Medulla oblongata (tissue), 1 donor: ENCODE results near the gene UPP2.

ENCODE experiments used
- DNase-seq: peaks from one replicate; pipeline ENCODE4 v3.0.0-alpha.2; 2015; ENCODE audit errors: extremely low spot score

Gene UPP2

DNA sequence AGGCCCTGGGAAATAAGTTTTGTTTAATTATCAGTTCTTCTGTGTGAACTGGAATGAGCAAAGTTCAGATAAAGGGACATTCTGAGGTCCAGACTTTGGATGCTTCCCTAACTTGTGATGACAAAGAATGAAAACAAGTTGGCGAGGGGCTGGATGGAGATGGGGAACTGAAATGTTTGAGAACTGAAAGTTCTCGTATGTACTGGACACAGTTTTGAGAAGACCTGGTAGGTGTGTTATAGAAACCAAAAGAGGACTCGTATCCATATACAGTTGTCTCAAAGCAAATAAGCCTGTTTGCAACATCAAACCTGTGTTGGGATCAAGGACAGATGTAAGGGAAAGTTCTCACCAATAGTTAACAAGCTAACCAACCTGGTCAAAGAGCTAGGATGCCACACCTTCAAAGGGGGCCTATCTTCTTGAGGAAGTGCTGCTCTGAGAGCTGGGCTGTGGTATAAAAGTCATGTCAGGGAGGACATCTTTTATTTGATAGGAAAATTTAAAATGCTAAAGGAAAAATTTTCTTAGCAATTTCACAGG, at the start of gene UPP2:
UPP2 (plus strand) TSS at position 493 of the 543 bp plus-strand sequence. CDS start 188 bp downstream, outside the sequence.
- no peak for DNase-seq

DNA sequence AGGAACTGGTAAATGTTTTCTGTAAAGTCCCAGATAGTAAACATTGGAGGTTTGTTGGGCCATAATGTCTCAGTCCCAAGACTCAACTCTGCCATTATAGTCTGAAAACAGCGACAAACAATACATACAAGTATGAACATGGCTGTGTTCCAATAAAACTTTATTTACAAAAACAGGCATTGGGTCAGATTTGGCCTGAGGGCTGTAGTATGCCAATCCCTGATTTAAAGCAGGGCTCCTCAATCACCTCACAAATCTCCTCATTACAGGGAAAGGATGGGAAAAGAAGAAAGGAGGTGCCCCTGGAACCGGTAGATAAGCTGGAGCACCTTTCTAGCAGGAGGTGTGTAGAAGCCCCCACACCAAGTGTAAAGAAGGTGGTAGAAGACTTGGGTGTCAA, 48.9 kb upstream of the UPP2 start:
- DNase-seq = no peak

DNA sequence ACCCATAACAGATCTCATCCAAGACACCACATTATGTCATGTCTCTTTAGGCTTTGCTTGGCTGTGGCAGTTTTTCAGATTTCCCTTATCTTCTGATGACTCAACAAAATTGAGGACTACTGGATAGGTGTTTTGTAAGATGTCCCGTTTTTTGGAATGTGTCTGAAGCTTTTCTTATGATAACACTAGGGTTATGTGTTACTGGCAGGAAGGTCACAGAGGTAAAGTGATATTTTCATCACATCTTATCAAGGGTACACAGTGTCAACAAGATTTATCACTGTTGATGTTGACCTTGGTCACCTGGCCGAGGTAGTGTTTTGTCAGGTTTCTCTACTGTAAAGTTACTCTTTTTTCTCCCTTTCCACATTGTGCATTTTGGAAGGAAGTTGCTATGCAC, 44.8 kb upstream of the UPP2 start:
- no peak for DNase-seq

DNA sequence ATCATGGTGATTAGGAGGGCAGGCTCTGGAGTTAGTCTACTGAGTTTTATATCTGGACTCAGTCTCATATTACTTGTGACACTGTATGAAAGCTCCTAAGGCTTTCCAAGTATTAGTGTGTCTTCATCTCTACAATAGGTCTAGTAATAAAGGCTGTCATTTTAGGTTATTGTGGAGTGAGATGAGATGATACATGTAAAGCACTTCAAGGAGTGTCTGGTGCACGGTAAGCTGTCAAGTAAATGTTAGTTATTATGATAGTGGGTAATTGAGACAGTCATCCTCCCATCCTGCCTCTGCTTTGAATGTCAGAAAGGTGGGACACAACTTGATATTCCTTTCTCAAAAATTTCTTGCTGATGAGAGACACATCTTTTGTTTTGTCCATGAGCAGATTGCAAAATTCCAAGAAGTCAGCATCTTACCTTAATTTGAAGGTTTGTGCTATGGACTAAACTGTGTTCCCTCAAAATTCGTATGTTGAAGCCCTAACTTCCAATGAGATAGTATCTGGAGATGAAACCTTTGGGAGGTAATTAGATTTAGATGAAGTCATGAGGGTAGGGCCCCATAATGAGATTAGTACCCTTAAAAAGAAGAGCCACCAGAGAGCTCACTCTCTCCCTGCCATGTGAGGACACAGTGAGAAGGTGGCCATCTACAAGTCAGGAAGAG, 41.4 kb upstream of the UPP2 start:
- no peak for DNase-seq

DNA sequence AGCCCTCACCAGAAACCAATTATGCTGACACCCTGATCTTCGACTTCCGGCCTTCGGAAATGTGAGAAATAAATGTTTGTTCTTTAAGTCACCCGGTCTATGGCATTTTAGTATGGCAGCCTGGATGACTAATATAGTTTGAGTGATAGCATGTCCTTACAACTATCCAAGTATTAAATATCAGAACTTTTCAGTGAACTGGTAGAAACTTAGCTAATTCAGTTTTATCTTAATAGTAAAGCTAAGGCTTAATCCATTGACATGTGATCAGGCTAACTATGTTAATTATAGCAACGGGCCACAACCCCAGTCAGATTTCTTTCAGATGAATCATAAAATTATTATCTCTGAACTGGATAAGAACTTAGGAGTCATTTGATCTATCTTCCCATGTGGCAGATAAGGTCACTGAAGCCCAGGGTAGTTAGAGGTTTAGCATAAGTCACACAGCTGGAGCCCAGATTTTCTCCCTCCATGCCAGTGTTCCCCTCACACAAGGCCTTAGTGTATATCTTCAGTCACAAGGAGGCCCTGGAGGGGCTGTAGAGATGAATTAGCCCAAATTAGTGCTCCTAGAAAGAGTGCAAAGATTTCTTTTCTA, 40.7 kb upstream of the UPP2 start:
- DNase-seq = no peak

DNA sequence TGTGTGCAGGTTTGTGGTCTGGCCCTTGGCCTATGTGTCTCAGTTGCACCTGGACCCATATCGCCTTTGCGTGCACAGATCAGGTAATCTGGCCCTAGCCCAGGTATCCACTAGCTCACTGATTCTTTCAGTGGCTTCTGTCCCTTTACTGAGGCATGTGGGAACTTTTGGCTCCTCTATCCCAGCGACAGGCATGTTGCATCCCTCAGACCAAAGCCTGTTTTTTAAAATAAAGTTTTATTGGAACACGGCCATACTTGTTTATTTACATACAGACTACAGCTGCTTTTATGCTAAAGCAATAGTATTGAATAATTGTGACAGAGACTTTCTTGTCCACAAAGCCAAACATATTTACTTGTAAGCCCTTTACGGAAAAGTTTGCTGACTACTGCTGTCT, 39.9 kb upstream of the UPP2 start:
- DNase-seq = no peak

DNA sequence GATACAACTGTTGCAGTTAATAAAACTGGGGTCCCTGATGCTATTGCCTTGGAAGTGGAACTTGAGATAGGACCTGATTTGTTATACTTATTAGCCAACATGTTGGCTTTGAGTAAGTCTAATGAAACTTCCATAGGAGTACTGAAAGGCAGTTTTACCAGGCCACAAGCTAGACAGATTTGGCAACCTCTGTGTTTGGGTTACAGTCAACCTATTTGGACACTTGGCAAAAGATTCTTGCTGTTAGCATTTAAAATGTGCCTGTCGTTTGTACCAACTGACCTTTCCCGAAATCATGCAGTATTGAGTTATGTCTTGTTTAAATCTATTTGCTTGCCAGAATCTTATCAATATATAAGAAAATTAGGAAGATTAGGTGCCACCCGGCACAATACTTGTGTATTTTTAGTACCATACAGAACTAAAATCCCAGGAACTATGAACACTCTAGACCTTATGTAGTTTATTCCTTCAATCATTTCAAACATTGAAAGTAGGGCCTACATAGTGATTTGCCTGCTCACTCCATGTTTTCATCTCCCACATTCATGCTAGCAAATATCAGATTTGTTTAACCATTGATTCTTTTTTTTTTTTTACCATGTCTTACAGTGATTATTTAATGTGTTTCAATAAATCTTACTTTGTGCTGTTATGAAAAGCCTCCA, 35.5 kb upstream of the UPP2 start:
- DNase-seq = no peak

DNA sequence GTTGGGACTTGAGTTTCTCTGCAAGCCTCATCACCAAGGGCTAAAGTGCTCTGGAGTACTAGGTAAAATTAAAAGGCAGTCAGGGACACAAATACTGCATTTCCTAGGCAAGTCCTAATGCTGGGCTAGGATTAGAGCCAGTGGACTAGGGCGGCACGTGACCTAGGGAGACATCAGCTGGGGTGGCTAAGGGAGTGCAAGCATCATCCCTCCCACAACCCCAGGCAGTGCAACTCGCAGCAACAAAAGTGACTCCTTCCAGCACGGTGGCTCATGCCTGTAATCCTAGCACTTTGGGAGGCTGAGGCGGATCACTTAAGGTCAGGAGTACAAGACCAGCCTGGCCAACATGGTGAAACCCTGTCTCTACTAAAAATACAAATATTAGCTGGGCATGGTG, 30.7 kb upstream of the UPP2 start:
- no peak for DNase-seq

DNA sequence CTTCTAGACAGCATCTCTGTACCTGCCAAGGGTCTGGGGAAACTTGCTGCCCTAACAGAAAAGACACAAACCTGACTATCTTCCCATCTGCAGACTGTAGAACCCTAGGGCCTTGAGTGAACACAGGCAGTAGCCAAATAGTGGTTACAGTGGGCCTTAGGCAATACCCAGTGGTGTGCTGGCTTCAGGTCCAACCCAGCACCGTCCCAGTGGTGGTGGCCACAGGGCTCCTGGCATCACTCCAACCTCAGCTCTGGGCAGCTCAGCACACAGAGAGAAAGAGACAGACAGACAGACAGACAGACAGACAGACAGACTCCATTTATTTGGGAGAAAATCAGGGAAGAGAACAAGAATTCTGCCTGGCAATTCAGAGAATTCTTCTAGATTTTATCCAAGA, 29.3 kb upstream of the UPP2 start:
- DNase-seq = no peak

DNA sequence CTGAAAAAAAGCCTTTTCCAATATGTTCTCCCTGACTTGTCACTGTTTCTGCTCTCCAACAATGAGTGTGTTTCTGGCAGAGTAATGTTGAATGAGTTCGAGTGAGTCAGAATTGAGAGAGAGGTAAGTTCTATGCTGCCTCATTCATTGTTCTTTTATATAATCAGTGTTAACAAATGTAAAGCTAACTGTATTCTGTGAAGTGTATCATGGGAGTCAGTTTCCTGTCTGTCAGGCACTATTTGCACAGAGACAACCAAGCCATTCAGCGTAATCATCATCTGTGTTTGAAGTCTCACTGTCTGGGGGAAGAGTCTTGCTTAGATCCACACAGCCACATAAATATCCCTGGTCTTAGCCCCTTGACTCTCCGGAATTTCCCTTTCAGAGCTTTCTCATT, 22.0 kb upstream of the UPP2 start:
- peak; percentile 34 for DNase-seq

DNA sequence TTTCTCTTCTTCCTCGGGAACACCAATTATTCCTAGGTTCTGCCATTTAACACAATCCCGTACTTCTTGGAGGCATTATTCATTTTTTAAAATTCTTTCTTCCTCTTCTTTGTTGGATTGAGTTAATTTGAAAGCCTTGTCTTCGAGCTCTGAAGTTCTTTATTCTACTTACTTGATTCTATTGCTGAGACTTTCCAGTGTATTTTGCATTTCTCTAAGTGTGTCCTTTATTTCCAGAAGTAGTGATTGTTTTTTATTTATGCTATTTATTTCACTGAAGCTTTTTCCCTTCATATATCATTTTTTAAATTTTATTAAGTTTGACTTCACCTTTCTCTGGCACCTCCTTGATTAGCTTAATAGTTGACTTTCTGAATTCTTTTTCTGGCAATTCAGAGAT, 13.6 kb upstream of the UPP2 start:
- no peak for DNase-seq

DNA sequence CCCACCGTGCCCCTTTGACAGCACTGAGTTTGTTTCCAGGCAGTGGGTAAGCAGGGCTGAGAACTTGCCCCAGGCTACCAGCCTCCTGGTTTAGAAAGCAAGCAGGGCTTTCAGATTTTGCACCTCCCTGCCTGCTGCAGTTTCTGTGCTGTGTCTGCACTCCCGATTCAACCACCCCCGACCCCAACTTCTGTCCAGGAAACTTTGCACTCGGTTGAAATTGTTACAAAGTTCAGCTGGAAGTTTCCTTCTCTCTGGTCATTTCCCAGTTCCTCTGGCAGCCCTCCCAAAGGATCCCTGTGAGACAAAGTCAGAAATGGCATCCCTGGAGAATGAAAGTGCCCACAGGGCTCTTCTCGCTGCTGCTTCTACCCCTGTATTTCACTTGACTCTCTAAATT, 12.4 kb upstream of the UPP2 start:
- DNase-seq = no peak

DNA sequence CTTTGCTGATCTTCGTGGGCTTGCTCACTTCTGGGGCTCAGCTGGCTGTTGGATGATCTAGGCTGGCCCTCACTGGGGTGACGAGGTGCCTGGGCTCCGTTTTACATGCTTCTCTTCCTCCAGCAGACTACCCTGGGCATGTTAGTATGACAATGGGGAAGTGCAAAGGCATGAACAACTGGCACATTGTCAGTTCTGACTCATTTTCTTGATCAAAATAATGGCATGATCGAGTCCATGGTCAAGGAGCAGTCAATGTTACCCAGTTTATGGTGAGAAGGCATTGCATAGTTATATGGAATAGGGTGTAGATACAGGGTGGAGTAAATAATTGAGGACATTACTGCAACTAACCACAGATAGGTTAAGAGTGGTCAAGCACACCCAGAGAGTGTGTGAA, 10.0 kb upstream of the UPP2 start:
- DNase-seq = no peak

DNA sequence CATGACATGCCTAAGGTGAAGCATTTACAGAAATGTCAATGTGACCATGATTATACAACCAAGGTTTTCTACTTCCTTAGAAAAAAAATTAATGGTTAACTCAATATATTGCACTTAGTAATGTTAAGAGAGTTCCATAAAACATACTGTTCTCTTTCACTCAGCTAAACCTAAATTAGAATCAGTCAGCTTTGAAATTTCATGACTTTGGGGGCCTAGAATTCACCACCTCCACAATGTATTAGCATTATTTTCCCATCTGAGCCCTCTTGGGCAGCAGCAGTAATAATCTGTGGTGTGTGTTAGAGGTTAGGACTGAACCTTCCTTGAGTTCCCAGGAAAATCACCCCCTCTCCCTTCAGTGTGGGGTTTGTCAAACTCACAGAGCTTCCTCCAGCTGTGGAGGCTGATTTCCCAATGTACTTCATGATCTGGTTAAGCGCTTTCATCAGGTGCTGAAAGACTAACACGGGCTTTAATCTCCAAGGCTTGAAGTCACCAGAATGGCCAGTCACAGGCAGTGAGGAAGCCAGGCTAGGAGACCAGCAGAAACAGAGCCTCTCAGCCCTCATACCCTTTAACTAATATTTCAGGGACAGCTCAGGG, 7.1 kb upstream of the UPP2 start:
- DNase-seq = no peak

DNA sequence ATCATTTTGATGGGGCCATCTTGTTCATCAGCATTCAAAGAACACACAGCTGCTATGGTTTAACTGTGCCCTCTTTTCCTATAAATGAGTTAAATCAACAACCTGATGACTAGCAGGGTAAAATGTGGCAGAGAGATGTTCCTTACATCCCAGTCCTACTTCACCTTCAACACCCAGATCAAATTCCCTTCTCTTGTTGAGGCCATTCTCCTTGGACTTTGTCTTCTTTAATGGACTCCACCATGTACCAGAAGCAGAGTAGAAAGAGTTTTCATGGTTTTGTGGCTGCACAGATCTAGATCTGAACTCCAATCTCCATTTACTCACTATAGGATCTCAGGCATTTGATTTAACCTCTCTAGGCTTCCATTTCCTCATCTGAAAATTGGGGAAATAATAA, 6.4 kb upstream of the UPP2 start:
- DNase-seq = no peak

DNA sequence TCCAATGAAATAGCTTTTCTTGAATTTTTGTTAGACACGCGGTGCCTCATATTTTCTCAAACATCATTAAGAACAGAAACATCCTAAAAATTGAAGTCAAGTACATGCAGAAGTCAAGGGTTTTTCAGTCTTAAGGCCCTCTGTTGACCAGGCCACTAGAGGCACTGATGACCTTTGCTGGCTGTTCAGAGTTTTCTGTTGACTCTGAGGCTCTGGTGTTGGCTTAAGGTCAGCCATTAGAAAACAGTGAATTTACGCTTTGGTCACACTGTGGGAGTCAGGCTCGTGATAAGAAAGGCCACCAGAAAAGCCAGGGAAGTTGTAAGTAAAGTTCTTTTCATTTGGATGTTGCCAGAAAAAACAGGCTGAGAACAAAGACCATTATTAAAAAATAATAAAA, 5.8 kb upstream of the UPP2 start:
- no peak for DNase-seq

DNA sequence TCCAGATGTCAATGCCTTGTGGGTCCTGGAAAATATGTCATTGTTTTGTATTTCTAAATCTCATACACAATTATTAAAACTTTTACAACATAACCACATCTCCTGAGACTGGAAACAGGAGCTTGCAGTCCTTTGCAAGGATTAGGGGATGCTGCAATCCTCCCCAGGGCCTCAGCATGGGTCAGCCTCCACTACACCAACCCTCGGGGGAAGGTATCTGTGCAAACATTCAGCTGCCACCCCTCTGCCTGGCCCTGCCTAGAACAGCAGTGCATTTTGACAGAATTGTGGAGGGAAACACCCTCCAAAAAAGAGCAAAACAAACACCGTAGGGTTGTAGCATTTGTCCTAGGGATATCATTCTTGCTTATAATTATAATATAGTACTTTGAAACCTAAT, 4.2 kb upstream of the UPP2 start:
- no peak for DNase-seq

DNA sequence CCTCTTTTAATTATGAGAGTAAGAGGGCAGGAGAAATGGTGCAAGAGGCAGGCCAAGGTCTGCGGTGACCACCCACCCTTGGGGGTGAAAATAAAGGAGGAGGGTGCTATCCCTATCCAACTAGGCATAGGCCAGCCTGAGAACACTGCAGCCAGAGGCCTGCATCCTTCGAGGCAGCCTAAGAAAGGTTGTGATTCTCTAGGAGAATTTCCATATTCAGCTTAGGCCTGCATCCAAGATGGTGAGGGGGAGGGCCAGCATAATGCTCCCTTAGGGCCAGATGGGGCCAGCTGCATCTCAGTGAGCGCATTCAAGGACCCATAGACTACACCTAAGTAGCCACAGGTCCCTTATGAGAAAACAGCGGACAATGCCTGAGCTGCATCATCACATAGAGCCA, 3.5 kb upstream of the UPP2 start:
- no peak for DNase-seq

DNA sequence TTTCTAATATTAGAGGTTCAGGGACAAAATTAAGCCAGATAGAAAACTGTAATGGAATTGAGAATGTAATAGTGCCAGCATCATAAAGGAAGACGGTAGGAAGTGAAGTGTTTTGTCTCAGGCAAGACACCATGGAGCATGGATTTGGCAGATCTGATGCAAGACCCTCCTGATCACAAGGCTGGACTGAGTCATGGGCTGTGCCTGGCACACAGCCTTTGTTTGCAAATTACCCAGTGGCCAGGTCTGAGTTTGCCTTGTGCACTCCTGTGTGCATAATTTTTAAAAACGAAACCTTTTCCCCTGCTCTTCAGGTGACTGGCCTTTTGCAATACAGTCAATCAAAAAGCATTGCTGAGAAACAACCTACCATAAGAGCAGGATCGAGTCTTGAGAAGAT, 2.0 kb upstream of the UPP2 start:
- DNase-seq = no peak

DNA sequence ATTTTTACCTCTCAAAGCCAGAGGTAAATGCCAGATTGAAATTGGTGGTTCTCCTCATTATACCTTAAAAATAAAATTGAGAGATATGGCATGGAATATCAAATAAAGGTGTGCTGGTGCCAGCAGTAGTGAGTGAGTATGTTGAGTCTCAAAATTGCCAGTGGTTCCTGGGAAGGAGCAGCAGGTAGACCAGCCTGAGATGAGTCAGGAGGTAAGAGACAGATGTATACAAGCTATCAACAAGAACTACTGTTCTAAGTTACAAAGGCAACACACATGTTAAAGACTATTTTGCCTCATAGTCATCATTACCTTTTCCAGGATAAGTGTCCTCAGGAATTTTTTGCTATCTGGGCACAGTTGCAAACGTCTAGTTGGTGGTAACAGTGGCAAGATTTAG, 1.3 kb upstream of the UPP2 start:
- DNase-seq = no peak

DNA sequence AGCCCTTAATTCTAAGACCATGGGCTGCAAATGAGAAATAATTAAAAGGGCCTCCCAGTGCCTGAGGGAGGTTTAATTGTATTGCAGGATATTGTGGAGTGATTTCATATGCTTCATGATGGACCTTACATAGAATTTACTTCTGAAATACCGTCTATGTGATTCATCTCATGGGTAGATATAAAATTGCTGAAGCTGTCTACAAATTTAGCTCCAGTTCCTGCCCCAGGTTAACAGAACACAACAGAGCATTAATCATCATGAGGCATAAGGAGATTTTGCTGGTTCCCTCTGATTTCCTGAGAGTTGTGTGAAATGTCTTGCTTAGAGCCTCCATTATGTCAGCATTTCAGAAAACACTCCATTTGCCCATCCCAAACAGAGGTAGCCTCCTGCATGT, 770 bp downstream of the UPP2 start:
- DNase-seq = no peak

DNA sequence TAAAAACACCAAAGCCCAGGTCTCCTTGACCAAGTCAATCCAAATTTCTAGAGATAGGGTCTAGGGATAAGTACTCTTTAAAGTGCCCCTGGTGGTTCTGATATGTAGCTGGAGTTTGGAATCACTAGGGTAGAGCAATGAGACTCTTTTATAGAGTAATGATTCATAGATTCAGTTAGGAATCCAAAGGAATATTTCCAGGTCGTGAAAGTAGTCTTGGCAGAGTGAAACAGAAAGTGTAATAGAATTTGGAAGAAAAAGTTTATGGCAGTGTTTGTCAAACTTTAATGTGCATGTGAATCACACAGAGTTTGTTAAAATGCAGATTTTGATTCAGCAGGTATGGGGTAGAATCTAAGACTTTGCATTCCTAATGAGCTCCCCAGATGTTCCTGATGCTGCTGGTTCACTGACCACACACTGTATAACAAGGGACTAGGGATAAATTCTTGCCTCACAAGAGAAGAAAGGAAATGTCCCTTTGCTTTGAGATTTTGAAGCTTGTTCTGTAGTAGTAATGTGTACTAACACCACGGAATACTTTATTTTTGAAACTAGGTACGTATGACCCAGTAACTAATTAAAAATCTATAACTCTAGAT, 1.8 kb downstream of the UPP2 start:
- no peak for DNase-seq
